Erythroblast (primary cell): ENCODE results near the gene ARL2.

Experiments
- GATA1 ChIP-seq: IDR thresholded peaks from 2 replicates; pipeline ENCODE4 v1.6.1; 2011; ENCODE audit warnings: low read depth, mild to moderate bottlenecking, control low read depth, low read length, moderate library complexity
- POLR2A ChIP-seq: IDR thresholded peaks from 2 replicates; pipeline ENCODE4 v1.6.1; 2011; ENCODE audit warnings: mild to moderate bottlenecking, low read length

DNA sequence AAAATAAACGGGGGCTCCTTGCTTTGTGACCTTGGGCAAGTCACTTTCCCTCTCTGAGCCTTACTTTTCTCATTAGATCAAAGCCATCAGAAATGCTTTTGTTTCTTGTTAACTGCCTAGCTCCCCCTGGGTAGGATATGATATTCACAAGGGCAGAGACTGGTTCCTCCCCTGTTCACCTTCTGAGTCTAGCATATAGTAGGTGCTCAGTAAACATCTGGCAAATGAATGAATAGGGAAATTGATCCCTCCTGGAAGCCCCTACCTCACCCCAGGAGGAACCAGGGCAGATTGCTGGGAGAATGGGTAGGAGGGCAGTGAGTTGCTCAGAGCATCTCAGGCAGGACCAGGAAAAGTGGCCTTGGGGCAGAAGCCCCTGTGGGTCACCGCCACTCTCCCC is 20.5 kb downstream of the ARL2 start:
- TF ChIP-seq POLR2A = no peak
- no peak for TF ChIP-seq GATA1
